Measurements from ENCODE around the gene BCAS3.
A peak's percentile ranks its signal among the peaks of the same experiment; 100 is the strongest.

Gene BCAS3

GRCh38 chr17:61253362-61253761, 575.7 kb downstream of the BCAS3 start:
- no peak for DNase-seq
- Mint-ChIP-seq H3K4me1 (peaks cover 44% of the 10 kb centered on the region), H3K36me3 (ENCODE audit: low read depth) (no peaks in the 10 kb centered on the region), H3K4me3 (no peak overlapping the region), H3K27me3 (ENCODE audit: low read depth, poor library complexity) (no peaks in the 10 kb centered on the region), H3K27ac (no peak overlapping the region), H3K9me3 (no peaks in the 10 kb centered on the region)
- TF ChIP-seq, protein P1, sequence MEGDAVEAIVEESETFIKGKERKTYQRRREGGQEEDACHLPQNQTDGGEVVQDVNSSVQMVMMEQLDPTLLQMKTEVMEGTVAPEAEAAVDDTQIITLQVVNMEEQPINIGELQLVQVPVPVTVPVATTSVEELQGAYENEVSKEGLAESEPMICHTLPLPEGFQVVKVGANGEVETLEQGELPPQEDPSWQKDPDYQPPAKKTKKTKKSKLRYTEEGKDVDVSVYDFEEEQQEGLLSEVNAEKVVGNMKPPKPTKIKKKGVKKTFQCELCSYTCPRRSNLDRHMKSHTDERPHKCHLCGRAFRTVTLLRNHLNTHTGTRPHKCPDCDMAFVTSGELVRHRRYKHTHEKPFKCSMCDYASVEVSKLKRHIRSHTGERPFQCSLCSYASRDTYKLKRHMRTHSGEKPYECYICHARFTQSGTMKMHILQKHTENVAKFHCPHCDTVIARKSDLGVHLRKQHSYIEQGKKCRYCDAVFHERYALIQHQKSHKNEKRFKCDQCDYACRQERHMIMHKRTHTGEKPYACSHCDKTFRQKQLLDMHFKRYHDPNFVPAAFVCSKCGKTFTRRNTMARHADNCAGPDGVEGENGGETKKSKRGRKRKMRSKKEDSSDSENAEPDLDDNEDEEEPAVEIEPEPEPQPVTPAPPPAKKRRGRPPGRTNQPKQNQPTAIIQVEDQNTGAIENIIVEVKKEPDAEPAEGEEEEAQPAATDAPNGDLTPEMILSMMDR (IDR thresholded peaks at IDR 0.05), result no peak

DNA sequence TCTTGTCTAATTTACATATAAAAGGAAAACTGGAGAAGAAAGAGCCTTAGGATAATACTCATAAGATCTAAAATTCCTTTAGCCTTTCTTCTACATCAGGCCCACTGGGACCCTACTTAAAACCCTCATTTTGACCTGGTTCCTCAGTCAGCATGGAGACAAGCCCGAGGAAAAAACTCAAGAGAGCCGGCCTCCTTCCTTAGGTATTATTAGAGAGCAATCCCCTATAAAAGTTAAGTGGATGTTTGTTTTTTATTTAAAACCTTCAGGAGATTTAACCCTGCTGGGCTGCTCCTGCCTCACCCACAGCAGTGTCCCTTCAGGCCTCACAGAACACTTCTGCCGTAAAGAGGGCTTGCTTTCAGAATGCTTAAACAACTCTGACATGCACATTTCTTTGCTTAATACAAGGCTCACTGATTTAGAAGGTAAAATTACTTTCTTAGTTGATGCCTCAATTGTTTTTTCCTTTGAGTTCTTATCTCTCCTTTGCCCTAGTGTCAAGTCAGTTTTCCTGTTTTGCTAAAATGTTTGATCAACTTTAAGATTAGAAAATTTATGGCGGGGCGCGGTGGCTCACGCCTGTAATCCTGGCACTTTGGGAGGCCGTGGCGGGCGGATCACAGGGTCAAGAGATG, 576.4 kb downstream of the BCAS3 start:
- TF ChIP-seq, protein P1 (IDR thresholded peaks at IDR 0.05), result no peak
- DNase-seq, result no peak
- H3K27me3 Mint-ChIP-seq (ENCODE audit: low read depth, poor library complexity), result no peaks in the 10 kb centered on the region
- no peak overlapping the region for H3K4me3 Mint-ChIP-seq
- no peak overlapping the region for H3K27ac Mint-ChIP-seq
- H3K4me1 Mint-ChIP-seq, result peaks cover 48% of the 10 kb centered on the region
- no peaks in the 10 kb centered on the region for H3K9me3 Mint-ChIP-seq
- H3K36me3 Mint-ChIP-seq (ENCODE audit: low read depth), result no peaks in the 10 kb centered on the region

- Mint-ChIP-seq H3K4me1 (peaks cover 53% of the 10 kb centered on the region), H3K36me3 (ENCODE audit: low read depth) (no peaks in the 10 kb centered on the region), H3K9me3 (no peaks in the 10 kb centered on the region), H3K27ac (no peak overlapping the region), H3K4me3 (no peak overlapping the region), H3K27me3 (ENCODE audit: low read depth, poor library complexity) (no peaks in the 10 kb centered on the region)
- no peak for DNase-seq
- TF ChIP-seq, protein P1 (IDR thresholded peaks at IDR 0.05), result no peak
Measured at GRCh38 chr17:61254904-61255303, 577.3 kb downstream of the BCAS3 start.

- TF ChIP-seq, protein P1 (IDR thresholded peaks at IDR 0.05), result no peak
- Mint-ChIP-seq H3K36me3 (ENCODE audit: low read depth) (no peaks in the 10 kb centered on the region), H3K9me3 (no peaks in the 10 kb centered on the region), H3K27ac (no peak overlapping the region), H3K4me3 (no peak overlapping the region), H3K27me3 (ENCODE audit: low read depth, poor library complexity) (no peaks in the 10 kb centered on the region), H3K4me1 (peaks cover 53% of the 10 kb centered on the region)
- DNase-seq, result no peak
Measured at GRCh38 chr17:61255647-61256046, 578.0 kb downstream of the BCAS3 start.

- DNase-seq, result no peak
- Mint-ChIP-seq H3K4me1 (peaks cover 43% of the 10 kb centered on the region), H3K36me3 (ENCODE audit: low read depth) (no peaks in the 10 kb centered on the region), H3K27ac (no peak overlapping the region), H3K4me3 (no peak overlapping the region), H3K27me3 (ENCODE audit: low read depth, poor library complexity) (no peaks in the 10 kb centered on the region), H3K9me3 (no peaks in the 10 kb centered on the region)
- TF ChIP-seq, protein P1 (IDR thresholded peaks at IDR 0.05), result no peak
Measured at GRCh38 chr17:61259360-61259759, 581.7 kb downstream of the BCAS3 start.

- H3K36me3 Mint-ChIP-seq (ENCODE audit: low read depth), result no peaks in the 10 kb centered on the region
Measured at GRCh38 chr17:61260071-61260797, 582.6 kb downstream of the BCAS3 start.

More at GRCh38 chr17:61260071-61260797, 582.6 kb downstream of the BCAS3 start:
- no peak for DNase-seq
- no peaks in the 10 kb centered on the region for H3K27me3 Mint-ChIP-seq (ENCODE audit: low read depth, poor library complexity)
- peak overlapping the region; percentile 82 for H3K27ac Mint-ChIP-seq
- peaks cover 38% of the 10 kb centered on the region for H3K4me1 Mint-ChIP-seq
- TF ChIP-seq, protein P1 (IDR thresholded peaks at IDR 0.05), result no peak
- H3K9me3 Mint-ChIP-seq, result no peaks in the 10 kb centered on the region
- no peak overlapping the region for H3K4me3 Mint-ChIP-seq

Measured in nephron progenitor cell (in vitro differentiated cells).